Peyer's patch (tissue), 4 donors: Measurements from ENCODE around the gene CCDC192. TPM values are rescaled to one million over a fixed set of nuclear protein-coding genes. Genes with fewer than 3 reads are reported as not detected.

Experiments used
- DNase-seq, 3 donors: peaks; one replicate each; pipeline ENCODE4 v3.0.0-alpha.2; 2017 to 2019
- H3K27ac ChIP-seq, 4 donors: fragments of 200-600 bp; sonication (generic); one replicate each; pipeline ENCODE4 v1.5.1; 2016 to 2019
- H3K27me3 ChIP-seq, 2 donors: fragments of 200-600 bp; sonication (generic); one replicate each; pipeline ENCODE4 v1.5.1; 2019
- H3K36me3 ChIP-seq, 3 donors: fragments of 200-600 bp; sonication (generic); one replicate each; pipeline ENCODE4 v1.5.1; 2016 to 2019
- H3K4me1 ChIP-seq, 4 donors: fragments of 200-600 bp; sonication (generic); one replicate each; pipeline ENCODE4 v1.5.1; 2016 to 2019
- H3K4me3 ChIP-seq, 4 donors: fragments of 200-600 bp; sonication (generic); 1 replicate in 3 of 4; 2 replicates in 1 of 4; pipeline ENCODE4 v1.5.1; 2016 to 2019; ENCODE audit warnings: mild to moderate bottlenecking in 1 of 4
- H3K9me3 ChIP-seq, 4 donors: fragments of 200-600 bp; sonication (generic); one replicate each; pipeline ENCODE4 v1.5.1; 2016 to 2019; ENCODE audit warnings: mild to moderate bottlenecking in 1 of 4
- CTCF ChIP-seq, 6 experiments: fragments of 450-650 bp in 4 of 6; fragments of 200-600 bp in 2 of 6; sonication (generic) in 1 of 6; IDR thresholded peaks; one replicate each; pipeline ENCODE4 v1.5.1; 2017 to 2019; ENCODE audit warnings: antibody characterized with exemption in 6 of 6, mild to moderate bottlenecking in 3 of 6, moderate library complexity in 1 of 6
- POLR2A ChIP-seq, 2 donors: fragments of 450-650 bp; IDR thresholded peaks; one replicate each; pipeline ENCODE4 v1.5.1; 2017; ENCODE audit warnings: antibody characterized with exemption in 2 of 2, mild to moderate bottlenecking in 2 of 2, moderate library complexity in 2 of 2
- total RNA-seq, 4 donors: library from RNA; depleted of rRNA; stranded (reverse); fragments of >200 nt; gene quantifications; one replicate each; pipeline ENCODE4 v1.1.0, GENCODE V29; 2016

The CCDC192 gene
- total RNA-seq, 4 donors from 2014 or later: not detected

DNA sequence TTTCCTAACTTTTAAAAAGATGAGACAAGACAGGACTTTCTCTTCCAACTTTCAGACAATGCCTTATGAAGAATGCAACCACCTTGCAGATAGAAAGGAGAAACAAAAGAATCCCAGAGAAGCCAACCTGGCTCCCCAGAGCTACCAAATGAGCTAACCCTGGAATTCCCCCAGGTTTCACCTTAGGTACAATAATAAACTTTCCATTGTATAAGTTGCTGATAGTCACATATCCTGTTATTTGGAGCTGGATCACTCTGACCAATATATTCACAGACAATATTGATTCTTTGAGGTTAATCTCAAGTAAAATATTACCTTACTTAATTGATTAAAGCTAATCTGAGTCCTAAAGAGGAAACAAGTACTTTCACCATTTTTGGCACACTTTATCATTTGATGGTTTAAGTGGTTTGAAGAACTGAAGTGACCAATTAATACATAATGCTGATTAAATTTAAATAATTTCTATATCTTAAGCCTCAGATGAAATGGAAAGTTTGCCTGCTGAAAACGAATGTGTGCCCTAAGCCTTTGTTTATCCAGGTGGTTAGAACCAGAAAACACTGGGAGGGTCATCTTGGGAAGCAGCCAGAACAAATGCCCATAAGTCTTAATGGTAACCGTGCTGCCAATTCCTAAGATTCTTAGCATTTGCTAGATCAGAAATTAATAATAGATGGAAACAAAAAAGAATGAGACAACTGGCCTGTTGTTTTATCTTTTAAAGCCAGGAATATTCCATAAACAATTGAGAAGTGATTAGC lies 220.8 kb downstream of the CCDC192 start:
- no peak for TF ChIP-seq CTCF (IDR thresholded peaks at IDR 0.05)
- TF ChIP-seq POLR2A (IDR thresholded peaks at IDR 0.05): no peak
- Histone ChIP-seq H3K4me3 (no peak overlapping the region), H3K27ac (no peak overlapping the region), H3K27me3 (no peaks in the 10 kb centered on the region), H3K36me3 (no peaks in the 10 kb centered on the region), H3K9me3 (no peaks in the 10 kb centered on the region), H3K4me1 (peaks cover 0 to 4% (median 0%) of the 10 kb centered on the region in 4 donors)
- DNase-seq: no peak

DNA sequence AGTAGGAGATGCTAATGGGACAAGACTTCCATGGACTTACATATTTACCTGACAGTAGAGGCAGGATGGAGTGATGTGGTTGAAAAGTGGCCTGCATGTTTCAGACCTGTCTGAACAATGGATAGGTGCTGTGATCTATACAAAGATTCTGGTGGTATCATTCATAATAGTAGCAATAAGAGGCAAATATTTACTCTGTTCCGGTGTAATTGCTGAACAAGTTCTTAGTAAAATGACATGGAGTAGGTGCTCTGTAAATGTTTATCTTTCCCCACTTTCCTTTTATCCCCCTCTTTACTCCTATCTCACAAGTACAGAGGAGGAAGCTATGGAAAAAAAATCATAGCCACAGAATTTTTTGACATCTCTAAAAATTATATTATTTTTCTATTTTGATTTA lies 221.4 kb downstream of the CCDC192 start:
- Histone ChIP-seq H3K9me3 (no peaks in the 10 kb centered on the region), H3K27ac (no peak overlapping the region), H3K4me1 (peaks cover 0 to 4% (median 0%) of the 10 kb centered on the region in 4 donors), H3K4me3 (no peak overlapping the region), H3K27me3 (no peaks in the 10 kb centered on the region), H3K36me3 (no peaks in the 10 kb centered on the region)
- no peak for DNase-seq
- no peak for TF ChIP-seq POLR2A (IDR thresholded peaks at IDR 0.05)
- TF ChIP-seq CTCF (IDR thresholded peaks at IDR 0.05): no peak

GRCh38 chr5:127925916-127926315 lies 222.7 kb downstream of the CCDC192 start:
- no peak overlapping the region for H3K27ac ChIP-seq

GRCh38 chr5:127926974-127927373 lies 223.8 kb downstream of the CCDC192 start:
- H3K4me3 ChIP-seq: no peak overlapping the region
- no peak for DNase-seq
- TF ChIP-seq POLR2A (IDR thresholded peaks at IDR 0.05): no peak
- no peak for TF ChIP-seq CTCF (IDR thresholded peaks at IDR 0.05)
- H3K4me1 ChIP-seq: peaks cover 0 to 4% (median 0%) of the 10 kb centered on the region in 4 donors
- H3K27me3 ChIP-seq: no peaks in the 10 kb centered on the region
- no peak overlapping the region for H3K27ac ChIP-seq
- H3K36me3 ChIP-seq: no peaks in the 10 kb centered on the region
- no peaks in the 10 kb centered on the region for H3K9me3 ChIP-seq

More at GRCh38 chr5:127925916-127926315, 222.7 kb downstream of the CCDC192 start:
- Histone ChIP-seq H3K4me1 (peaks cover 0 to 4% (median 0%) of the 10 kb centered on the region in 4 donors), H3K36me3 (no peaks in the 10 kb centered on the region), H3K4me3 (no peak overlapping the region), H3K27me3 (no peaks in the 10 kb centered on the region), H3K9me3 (no peaks in the 10 kb centered on the region)
- DNase-seq: no peak
- no peak for TF ChIP-seq POLR2A (IDR thresholded peaks at IDR 0.05)
- TF ChIP-seq CTCF (IDR thresholded peaks at IDR 0.05): no peak

DNA sequence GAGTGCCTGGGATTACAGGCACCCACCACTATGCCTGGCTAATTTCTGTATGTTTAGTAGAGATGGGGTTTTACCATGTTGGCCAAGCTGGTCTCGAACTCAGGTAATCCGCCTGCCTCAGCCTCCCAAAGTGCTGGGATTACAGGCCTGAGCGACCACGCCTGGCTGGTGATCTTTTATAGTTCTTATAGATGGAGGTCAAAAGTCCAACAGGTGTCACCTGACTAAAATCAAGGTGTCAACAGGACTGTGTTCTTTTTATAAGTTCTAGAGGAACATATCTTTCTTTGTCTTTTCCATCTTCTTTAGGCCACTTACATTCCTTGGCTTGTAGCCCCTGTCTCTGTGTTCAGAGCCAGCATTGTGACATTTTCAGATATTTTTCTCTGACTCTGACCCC lies 224.9 kb downstream of the CCDC192 start:
- no peaks in the 10 kb centered on the region for H3K27me3 ChIP-seq
- H3K27ac ChIP-seq: no peak overlapping the region
- H3K36me3 ChIP-seq: no peaks in the 10 kb centered on the region
- TF ChIP-seq CTCF (IDR thresholded peaks at IDR 0.05): no peak
- no peak for TF ChIP-seq POLR2A (IDR thresholded peaks at IDR 0.05)
- H3K4me3 ChIP-seq: no peak overlapping the region
- DNase-seq: no peak
- peaks cover 0 to 4% (median 0%) of the 10 kb centered on the region in 4 donors for H3K4me1 ChIP-seq
- H3K9me3 ChIP-seq: no peaks in the 10 kb centered on the region
